Embryonic facial prominence (tissue), 1 donor: ENCODE measurements around the gene MRPL42.
"Not testable (repeated sequence)": the region's sequence is repeated elsewhere in the genome, so short reads cannot be mapped to it uniquely, and the experiment has no call there.

Experiments used
- DNase-seq: peaks from one replicate; pipeline ENCODE4 v3.0.0-alpha.2; 2016; ENCODE audit errors: extremely low spot score

Gene MRPL42

DNA sequence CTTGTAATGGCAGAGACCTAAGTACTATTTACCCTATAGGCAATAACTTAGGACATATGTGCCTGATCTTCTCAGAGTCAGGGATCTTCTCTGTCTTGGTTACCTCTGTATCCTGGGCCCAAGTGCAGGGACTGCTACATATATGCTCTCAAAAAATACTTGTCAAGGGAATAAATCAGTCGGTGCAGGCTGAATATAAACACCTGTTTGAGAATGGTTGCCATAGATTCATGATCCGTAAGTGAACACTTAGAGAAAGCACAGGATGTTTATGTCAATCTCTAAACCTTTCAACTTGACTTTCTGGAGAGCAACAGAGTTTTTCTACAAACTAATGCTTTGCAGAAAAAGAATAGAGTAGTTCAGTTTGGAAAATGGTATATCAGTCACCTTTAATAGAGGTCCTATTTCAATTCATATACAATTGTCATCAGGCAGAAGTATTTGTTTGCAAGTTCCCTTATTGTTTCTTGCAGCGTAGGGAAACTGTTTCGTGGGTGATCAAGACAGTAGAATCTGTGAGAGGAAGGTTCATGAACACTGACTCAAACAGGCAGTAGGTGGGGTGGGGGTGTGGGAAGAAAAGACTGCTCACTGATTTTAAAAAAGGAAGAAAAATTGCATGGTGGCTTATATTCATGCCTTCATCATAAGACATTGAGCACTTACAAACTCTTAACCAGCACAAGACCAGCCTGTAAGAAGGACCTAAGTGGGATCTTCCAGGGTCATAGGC, 19.6 kb upstream of the MRPL42 start:
- DNase-seq, result no peak

DNA sequence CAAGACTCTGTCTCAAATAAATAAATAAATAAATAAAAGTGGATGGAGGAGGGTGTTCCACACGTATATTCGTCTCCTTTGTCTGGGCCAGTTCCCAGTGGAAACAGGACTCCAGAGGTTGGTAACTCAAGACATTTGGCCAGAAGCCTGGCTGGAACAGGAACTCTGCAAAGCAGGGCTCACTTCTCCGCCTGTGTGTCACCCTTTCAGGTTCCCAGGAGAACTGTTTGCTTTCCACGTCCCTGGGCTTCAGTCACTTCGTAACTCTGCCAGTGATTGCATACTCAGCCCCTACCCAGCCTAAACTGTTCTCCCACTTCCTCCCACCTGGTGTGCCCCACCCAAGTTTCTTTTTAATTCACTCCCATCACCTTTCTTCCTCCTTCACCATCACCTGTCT, 18.5 kb upstream of the MRPL42 start:
- DNase-seq, result no peak

DNA sequence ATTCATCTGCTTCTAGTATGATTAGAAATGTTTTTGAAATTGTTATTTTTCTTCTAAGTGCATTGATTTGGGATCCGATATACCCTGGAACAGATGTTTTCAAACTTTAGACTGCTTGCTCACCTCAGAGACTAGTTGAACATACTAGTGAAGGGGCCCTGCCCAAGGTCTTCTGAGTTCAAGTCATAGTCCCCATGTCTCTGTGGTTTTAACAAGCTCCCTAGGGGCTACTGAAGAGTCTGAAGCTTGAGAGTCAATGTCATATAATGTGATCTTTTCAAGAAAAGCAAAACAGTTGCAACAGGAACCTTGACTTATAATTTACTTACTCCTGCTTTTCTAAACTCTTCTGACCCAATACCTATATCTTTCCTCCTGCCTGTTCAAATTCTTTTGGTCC, 18.0 kb upstream of the MRPL42 start:
- no peak for DNase-seq

DNA sequence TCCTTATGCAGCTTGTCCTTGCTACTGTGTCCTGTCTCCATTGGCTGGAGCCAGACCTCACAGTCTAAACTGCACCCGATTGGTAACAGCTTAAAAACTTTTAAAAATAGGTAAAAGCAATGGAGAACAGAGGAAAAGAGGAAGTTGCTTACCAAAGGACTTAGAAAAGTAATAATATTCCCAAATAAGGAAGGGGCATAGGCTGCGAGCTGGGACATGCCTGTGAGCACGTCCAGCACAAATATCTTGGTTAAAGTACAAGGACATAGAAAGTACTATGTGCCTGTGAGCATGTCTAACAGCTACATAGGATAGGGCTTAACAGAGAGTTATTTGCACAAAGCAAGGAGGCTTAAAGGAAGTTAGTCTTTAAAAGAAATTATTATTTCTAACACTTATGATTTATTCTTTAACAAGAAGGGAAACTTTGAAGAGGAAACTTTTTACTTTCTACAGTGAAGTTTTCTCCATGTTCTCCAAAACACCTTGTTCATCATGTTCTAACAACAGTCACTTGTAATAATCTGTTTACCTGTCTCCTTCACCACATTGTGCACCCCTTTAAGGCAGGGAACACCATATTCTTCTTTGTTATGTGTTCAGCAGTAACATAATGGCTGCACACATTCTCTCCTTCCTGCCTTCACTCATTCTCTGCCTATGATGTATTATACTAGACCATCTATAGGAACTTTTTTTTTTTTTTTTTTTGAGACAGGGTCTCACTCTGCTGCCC, 15.7 kb upstream of the MRPL42 start:
- DNase-seq, result no peak

DNA sequence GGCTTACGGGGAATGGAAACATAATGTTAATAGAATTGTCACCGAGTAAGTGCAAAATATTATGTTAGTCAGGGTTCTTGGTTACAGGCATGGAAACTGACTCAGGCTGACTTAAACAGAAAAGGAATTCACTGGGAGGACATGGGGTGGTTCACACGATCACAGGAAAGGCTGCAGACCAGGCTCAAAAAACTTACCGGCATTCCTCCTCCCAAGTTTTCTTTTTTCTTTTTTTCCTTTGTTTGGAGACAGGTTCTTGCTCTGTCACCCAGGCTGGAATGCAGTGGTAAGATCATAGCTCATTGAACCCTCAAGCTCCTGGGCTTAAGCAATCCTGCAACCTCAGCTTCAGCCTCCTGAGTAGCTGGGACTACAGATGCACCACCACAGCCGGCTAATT, 13.7 kb upstream of the MRPL42 start:
- DNase-seq, result no peak

DNA sequence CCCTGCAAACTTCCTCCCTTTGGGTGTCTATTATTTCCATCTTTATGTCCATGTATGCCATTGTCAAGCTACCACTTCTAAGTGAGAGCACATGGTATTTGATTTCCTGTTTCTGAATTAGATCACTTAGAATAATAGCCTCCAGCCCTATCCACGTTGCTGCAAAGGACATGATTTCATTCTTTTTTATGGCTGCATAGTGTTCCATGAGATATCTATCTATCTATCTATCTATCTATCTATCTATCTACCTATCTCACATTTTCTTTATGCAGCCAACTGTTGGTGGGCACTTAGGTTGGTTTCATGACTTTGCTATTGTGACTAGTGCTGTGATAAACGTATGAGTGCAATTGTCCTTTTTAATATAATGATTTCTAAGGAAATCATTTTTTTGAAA, 11.2 kb upstream of the MRPL42 start:
- DNase-seq, result no peak

DNA sequence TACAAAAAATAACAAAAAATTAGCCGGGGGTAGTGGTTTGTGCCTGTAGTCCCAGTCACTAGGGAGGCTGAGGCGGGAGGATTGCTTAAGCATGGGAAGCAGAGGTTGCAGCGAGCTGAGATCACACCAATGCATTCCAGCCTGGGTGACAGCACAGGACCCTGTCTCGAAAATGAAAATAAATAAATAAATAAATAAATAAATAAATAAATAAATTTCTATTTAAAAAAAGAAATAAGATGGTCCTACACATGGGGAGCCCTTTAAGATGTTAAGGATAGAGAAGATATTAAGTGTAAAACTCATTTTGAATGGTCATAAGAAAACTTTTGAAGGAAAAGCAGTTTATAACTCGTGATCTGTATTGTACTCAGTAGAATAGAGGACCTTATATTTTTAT, 8.2 kb upstream of the MRPL42 start:
- DNase-seq, result no peak

DNA sequence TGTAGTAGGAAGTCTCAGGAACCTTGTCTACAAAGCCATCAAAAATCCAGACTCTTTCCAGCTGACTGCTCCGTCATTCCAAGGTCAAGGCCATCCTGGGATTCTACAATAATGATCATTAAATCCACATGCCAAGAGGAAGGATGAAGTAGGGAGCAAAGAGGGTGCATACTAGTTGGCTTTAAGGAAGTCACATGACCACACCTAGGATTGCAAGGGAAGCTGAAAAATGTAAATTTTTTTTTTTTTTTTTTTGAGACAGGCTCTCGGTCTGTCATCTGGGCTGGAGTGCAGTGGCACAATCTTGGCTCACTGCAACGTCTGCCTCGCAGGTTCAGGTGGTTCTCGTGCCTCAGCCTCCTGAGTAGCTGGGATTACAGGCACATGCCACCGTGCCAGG, 7.3 kb upstream of the MRPL42 start:
- no peak for DNase-seq

DNA sequence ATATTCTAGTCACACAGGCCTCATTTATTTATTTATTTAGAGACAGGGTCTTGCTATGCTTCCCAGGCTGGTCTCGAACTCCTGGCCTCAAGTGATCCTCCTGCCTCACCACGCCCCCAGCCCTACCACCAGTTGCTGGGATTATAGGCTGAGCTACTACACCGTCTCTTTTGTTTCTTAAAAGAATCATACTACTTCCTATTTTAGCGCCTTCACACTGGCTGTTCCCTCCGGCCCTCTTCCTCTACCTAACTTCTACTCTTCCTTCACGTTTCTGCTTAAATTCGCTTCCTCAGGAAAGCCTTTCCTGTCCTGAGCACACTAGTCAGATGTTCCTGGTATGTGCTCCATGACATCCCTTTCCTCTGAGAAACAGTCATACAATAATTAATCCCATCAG, 6.4 kb upstream of the MRPL42 start:
- DNase-seq, result no peak

DNA sequence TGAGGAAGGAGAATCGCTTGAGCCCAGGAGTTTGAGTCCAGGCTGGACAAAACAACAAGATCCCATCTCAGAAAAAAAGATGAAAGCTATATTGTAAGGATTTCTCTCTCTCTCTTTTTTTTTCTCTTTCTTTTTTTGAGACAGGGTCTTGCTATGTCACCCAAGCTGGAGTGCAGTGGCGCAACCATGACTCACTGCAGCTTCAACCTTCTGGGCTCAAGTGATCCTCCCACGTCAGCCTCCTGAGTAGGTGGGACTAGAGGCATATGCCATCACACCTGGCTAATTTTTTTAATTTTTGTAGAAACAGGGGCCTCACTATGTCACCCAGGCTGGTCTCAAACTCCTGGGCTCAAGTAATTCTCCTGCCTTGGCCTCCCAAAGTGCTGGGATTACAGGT, 5.8 kb upstream of the MRPL42 start:
- DNase-seq, result no peak

DNA sequence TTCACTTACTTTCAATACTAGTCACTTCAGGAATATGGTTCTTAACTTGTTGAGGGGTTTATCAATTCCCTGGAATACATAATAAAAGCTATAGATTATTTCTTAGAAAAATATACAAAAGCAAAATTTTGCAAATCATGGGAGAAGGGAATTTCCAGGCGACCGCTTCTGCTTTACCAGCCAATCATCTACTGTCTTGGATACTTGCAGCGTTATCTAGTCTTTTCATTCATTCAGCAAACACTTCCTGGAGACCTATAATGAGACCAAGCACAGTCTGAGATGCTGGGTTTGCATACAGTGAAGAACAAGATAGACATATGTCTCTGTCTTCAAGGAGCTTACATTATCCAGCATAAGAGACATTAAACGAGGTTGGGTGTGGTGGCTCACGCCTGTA, 1.5 kb upstream of the MRPL42 start:
- no peak for DNase-seq

DNA sequence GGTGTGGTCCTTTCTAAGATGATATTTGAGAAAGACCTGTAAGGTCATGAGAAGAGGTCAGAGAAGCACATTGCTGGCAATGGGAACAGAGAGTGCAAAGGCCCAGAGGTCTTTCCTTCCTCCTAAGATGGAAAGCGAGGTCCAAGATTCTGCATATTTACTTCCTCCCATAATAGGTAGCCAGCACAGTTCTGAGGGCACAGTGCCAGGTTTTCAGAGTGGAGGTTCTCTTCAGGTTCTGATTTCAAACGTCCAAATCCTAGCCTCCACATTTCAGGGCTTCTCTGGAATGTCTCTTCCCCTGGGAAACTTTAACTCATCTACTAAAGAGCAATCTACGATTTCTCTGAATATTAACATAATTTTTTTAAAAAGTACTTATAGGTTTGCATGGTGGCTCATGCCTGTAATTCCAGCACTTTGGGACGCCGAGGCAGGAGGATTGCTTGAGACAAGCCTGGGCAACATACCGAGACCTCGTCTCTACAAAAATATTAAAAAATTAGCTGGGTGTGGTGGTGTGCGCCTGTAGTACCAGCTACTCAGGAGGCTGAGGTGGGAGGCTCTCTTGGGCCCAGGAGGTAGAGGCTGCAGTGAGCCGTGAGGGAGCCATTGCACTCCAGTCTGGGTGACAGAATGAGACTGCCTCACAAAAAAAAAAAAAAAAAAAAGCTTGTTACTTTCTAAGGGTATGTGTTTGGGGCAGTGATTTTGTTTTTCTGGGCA, 526 bp upstream of the MRPL42 start:
- no peak for DNase-seq

DNA sequence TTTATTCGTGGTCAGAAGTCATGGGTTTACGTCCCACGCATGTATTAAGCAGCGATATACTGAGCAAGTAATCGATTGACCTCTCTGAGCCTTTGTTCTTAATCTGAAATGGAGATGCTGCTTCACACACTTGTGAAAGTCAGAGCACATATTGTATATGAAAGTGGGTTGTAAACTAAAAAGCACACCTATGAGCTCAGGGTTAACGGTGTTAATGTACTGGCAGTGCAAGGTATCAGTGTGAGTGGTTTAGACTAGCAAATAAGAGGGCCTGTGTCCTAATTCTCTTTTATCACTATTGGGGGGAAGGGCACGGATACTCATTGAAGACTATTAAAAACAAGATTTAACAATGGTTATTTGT, 676 bp downstream of the MRPL42 start:
- DNase-seq, result no peak

DNA sequence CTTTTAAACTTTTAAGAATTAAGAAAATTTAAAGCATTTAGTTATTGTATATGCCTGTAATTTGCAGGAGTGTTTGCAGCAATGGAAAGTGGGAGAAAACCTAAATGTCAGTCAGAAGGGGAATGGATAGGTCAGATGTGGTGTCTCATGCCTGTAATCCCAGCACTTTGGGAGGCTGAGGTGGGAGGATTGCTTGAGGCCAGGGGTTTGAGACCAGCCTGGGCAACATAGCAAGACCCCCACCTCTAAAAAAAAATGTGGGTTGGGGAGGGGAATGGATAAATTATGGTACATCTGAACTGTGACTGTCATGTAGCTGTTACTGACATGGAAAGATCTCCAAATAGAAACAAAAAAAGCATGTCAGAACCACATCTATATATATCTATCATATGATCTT, 2.1 kb downstream of the MRPL42 start:
- no peak for DNase-seq

DNA sequence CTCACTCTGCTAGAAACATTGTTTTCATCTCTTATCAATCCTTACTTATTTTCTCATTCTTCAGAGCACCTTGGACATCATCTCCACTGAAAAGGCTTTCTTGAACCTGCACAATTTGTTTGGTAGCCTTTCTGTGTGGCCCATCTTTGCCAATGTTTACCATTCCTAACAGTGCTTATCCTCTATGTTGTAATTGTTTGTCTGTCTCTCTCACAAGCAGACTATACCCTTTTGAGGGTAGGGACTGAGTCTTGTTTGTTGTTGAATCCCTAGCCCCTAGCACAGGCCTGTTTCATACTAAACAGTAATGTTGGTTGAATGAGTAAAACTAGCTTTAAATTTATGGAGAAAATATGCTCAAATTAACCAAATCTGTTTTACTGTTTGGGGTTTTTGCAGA, 9.2 kb downstream of the MRPL42 start:
- DNase-seq, result no peak

DNA sequence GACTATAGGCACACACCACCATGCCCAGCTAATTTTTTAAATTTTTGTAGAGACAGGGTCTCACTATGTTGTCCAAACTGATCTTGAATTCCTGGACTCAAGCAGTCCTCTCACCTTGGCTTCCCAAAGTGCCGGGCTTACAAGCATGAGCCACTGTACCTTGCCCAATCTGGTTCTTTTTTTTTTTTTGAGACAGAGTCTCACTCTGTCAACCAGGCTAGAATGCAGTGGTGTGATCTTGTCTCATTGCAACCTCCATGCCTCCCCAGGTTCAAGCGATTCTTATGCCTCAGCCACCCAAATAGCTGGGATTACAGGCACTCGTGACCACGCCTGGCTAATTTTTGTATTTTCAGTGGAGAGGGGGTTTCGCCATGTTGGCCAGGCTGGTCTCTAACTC, 15.4 kb downstream of the MRPL42 start:
- DNase-seq, result no peak

DNA sequence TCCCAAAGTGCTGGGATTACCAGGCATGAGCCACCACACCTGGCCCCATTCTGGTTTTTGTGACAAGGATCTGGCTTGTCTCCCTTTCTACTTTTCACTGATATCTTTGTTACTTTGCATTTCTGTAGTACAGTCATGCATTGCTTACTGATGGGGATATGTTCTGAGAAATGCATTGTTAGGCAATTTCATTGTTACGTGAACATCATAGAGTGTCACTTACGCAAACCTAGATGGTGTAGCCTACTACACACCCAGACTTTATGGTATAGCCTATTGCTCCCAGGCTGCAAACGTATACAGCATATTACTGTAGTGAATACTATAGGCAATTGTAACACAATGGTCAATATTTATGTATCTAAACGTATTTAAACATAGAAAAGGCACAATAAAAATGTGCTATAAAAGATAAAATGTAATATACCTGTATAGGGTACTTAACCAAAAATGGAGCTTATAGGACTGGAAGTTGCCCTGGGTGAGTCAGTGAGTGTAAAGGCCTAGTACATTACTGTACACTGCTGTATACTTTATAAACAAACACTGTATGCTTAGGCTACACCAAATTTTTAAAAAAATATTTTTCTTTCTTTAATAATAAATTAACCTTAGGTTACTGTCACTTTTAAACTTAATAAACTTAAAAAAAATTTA, 16.0 kb downstream of the MRPL42 start:
- DNase-seq, result no peak

DNA sequence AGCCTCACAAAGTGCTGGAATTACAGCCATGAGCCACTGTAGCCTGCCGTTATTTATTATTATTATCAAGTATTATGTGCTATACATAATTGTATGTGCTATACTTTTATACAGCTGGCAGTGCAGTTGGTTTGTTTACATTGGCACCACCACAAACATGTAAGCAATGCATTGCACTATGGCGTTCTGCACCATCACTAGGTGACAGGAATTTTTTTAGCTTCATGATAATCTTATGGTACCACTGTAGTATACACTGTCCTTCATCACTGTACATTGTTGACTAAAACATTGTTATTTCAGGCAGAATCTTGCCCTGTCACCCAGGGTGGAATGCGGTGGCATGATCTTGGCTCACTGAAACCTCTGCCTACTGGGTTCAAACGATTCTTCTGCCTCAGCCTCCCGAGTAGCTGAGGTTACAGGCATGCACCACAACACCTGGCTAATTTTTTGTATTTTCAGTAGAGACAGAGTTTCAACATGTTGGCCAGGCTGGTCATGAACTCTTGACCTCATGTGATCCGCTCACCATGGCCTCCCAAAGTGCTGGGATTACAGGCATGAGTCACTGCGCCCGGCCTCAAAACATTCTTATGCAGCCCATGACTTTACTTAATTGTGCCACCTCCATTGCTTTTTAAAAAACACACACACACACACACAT, 17.1 kb downstream of the MRPL42 start:
- DNase-seq, result no peak

DNA sequence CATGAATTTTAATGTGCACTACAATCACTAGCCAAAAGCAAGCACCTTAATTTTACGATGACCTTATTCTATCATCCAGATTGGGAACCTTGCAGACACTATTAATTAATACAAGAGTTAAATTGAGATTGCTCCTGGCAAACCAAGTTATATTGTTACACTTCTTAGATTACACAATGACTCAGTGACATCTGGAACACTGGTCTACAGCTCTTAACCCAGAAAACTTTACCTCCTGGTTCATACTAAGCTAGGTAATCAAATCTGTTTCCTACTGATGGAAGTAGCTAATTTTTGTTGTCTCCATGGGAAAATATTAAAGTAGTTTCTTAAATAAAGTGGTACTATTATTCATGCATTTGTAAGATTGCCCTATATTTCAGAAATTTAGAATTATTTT, 25.5 kb downstream of the MRPL42 start:
- DNase-seq, result not testable (repeated sequence)

DNA sequence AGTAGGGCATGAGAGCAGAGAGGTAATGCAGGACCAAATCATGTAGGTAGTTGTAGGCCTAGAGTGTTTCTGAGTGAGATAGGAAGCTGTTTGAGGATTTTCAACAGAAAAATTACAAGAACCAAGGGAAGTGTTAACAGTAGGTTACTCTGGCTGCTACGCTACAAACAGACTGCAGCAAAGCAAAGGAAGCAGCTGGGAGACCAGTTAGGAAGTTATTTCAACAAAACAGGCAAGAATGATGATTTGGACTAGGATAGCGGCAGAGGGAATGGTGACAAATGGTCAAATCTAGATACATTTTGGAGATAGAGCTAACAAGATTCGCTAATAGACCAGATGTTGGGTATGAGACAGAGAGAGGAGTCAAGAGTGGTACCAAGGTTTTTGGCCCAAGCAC, 26.8 kb downstream of the MRPL42 start:
- no peak for DNase-seq

DNA sequence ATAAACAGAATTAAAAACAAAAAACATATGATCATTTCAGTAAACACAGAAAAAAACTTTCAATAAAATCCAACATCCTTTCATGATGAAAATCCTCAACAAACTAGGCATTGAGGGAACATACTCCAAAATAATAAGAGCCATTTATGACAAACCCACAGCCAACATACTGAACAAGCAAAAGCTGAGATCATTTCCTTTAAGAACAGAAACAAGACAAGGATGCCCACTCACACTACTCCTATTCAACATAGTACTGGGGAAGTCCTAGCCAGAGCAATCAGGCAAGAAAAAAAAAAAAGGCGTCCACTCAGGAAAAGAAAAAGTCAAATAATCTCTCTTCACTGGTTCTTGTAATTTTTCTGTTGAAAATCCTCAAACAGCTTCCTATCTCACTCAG, 30.1 kb downstream of the MRPL42 start:
- DNase-seq, result no peak

DNA sequence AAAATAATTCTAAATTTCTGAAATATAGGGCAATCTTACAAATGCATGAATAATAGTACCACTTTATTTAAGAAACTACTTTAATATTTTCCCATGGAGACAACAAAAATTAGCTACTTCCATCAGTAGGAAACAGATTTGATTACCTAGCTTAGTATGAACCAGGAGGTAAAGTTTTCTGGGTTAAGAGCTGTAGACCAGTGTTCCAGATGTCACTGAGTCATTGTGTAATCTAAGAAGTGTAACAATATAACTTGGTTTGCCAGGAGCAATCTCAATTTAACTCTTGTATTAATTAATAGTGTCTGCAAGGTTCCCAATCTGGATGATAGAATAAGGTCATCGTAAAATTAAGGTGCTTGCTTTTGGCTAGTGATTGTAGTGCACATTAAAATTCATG, 31.5 kb downstream of the MRPL42 start:
- not testable (repeated sequence) for DNase-seq
